ENCODE data around the gene TVP23C.

Gene TVP23C

DNA sequence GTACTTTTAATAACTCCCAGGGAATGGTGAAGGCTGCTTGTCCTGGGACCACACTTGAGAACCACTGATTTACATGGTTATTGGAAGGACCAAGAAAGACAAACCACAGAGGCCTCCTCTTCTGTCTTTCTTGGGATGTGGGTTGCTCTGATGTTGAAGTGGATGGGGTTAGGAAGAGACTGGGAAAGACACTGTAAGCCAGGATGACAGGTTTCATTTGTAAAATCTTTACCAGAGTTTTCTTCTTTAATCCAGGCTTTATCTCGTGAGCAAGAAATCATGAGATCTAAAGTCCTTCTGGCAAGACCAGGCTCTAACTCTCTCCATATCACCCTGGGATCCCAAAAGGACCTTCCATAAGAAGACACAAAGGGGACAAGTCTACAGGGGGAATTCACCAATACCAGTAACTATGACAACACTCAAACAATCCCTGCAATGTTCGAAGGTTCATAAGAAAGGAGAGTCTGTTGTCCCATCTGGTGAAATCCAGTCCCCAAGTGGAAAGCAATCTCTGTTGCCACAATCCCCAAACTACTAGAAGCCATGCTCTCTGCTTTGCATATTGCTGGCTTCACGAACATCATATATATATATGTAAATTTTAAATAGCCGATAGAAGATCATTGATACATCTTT is 51.1 kb downstream of the TVP23C start:
- Histone ChIP-seq H3K79me2 (ENCODE audit: insufficient read depth, low read length) (no peaks in the 10 kb centered on the region), H3K9ac (ENCODE audit: low read length) (no peak overlapping the region), H3K4me2 (ENCODE audit: low read length) (no peak overlapping the region), H4K20me1 (ENCODE audit: insufficient read depth, low read length) (no peaks in the 10 kb centered on the region), H3K36me3 (ENCODE audit: insufficient read depth, low read length) (no peaks in the 10 kb centered on the region), H3K27ac (ENCODE audit: low read depth, low read length, poor library complexity, severe bottlenecking) (no peak overlapping the region), H3F3A (ENCODE audit: insufficient read depth, low read length) (no peaks in the 10 kb centered on the region), H3K9me2 (ENCODE audit: low read depth, low read length) (no peaks in the 10 kb centered on the region), H3K4me1 (ENCODE audit: insufficient read depth, low read length, severe bottlenecking) (no peaks in the 10 kb centered on the region), H3K4me3 (ENCODE audit: low read depth, low read length, poor library complexity, severe bottlenecking) (no peak overlapping the region), H3K27me3 (ENCODE audit: insufficient read depth, low read length) (no peaks in the 10 kb centered on the region), H3K9me3 (ENCODE audit: low read length) (no peaks in the 10 kb centered on the region), H2AFZ (ENCODE audit: low read length) (no peak overlapping the region)
- TF ChIP-seq, protein P1, sequence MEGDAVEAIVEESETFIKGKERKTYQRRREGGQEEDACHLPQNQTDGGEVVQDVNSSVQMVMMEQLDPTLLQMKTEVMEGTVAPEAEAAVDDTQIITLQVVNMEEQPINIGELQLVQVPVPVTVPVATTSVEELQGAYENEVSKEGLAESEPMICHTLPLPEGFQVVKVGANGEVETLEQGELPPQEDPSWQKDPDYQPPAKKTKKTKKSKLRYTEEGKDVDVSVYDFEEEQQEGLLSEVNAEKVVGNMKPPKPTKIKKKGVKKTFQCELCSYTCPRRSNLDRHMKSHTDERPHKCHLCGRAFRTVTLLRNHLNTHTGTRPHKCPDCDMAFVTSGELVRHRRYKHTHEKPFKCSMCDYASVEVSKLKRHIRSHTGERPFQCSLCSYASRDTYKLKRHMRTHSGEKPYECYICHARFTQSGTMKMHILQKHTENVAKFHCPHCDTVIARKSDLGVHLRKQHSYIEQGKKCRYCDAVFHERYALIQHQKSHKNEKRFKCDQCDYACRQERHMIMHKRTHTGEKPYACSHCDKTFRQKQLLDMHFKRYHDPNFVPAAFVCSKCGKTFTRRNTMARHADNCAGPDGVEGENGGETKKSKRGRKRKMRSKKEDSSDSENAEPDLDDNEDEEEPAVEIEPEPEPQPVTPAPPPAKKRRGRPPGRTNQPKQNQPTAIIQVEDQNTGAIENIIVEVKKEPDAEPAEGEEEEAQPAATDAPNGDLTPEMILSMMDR (IDR thresholded peaks at IDR 0.05; ENCODE audit: low read length): no peak
- TF ChIP-seq EZH2 (IDR thresholded peaks at IDR 0.05; ENCODE audit: borderline replicate concordance, low read length): no peak

DNA sequence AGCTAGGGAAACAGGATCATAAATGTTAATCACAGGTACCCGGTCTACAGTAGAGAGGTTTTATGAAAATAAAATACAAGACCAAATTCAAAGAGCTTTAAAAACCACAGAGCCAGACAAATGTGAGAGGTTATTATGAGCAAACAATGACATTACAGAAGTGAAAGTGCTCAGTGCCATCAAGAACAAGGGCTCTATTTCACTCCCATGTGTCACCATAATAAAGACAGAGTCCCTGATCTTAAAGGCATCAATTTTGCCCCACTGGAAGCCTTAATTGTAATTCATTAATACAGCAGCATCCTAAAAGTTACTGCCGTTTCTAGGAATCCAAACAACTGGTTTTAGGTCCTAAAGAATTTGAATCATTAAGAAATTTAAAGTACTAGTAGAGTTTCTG is 52.1 kb downstream of the TVP23C start:
- no peaks in the 10 kb centered on the region for H3K36me3 ChIP-seq (ENCODE audit: insufficient read depth, low read length)
- no peak overlapping the region for H3K4me3 ChIP-seq (ENCODE audit: low read depth, low read length, poor library complexity, severe bottlenecking)
- no peaks in the 10 kb centered on the region for H3K9me2 ChIP-seq (ENCODE audit: low read depth, low read length)
- H3K9ac ChIP-seq (ENCODE audit: low read length): no peak overlapping the region
- H3K9me3 ChIP-seq (ENCODE audit: low read length): no peaks in the 10 kb centered on the region
- H3K4me2 ChIP-seq (ENCODE audit: low read length): no peak overlapping the region
- no peaks in the 10 kb centered on the region for H3F3A ChIP-seq (ENCODE audit: insufficient read depth, low read length)
- no peaks in the 10 kb centered on the region for H3K27me3 ChIP-seq (ENCODE audit: insufficient read depth, low read length)
- H3K79me2 ChIP-seq (ENCODE audit: insufficient read depth, low read length): no peaks in the 10 kb centered on the region
- H2AFZ ChIP-seq (ENCODE audit: low read length): no peak overlapping the region
- no peaks in the 10 kb centered on the region for H3K4me1 ChIP-seq (ENCODE audit: insufficient read depth, low read length, severe bottlenecking)
- no peak overlapping the region for H3K27ac ChIP-seq (ENCODE audit: low read depth, low read length, poor library complexity, severe bottlenecking)
- H4K20me1 ChIP-seq (ENCODE audit: insufficient read depth, low read length): no peaks in the 10 kb centered on the region
- TF ChIP-seq, protein P1 (IDR thresholded peaks at IDR 0.05; ENCODE audit: low read length): no peak

DNA sequence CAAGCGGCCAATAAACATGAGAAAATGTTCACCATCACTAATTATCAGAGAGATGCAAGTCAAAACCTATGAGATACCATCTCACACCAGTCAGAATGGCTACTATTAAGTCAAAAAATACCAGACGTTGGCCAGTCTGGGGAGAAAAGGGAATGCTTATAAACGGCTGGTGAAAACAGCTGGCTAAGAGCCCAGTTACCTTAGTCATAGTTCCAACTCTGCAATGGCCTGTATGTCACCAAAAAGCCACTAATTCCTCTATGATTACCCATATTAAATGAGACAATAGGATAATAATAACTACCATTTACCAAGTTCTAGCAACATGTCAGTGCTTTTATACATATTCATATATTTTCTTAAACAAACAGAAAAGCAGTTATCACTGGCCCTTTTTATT is 52.9 kb downstream of the TVP23C start:
- no peaks in the 10 kb centered on the region for H3K4me1 ChIP-seq (ENCODE audit: insufficient read depth, low read length, severe bottlenecking)
- H3K9me3 ChIP-seq (ENCODE audit: low read length): no peaks in the 10 kb centered on the region
- H3K36me3 ChIP-seq (ENCODE audit: insufficient read depth, low read length): no peaks in the 10 kb centered on the region
- no peak for TF ChIP-seq EZH2 (IDR thresholded peaks at IDR 0.05; ENCODE audit: borderline replicate concordance, low read length)
- TF ChIP-seq, protein P1 (IDR thresholded peaks at IDR 0.05; ENCODE audit: low read length): no peak
- H3K4me2 ChIP-seq (ENCODE audit: low read length): no peak overlapping the region
- H3K9me2 ChIP-seq (ENCODE audit: low read depth, low read length): no peaks in the 10 kb centered on the region
- H3K4me3 ChIP-seq (ENCODE audit: low read depth, low read length, poor library complexity, severe bottlenecking): no peak overlapping the region
- no peak overlapping the region for H3K9ac ChIP-seq (ENCODE audit: low read length)
- no peak overlapping the region for H2AFZ ChIP-seq (ENCODE audit: low read length)
- H3K79me2 ChIP-seq (ENCODE audit: insufficient read depth, low read length): no peaks in the 10 kb centered on the region
- no peaks in the 10 kb centered on the region for H3F3A ChIP-seq (ENCODE audit: insufficient read depth, low read length)
- H3K27ac ChIP-seq (ENCODE audit: low read depth, low read length, poor library complexity, severe bottlenecking): no peak overlapping the region
- no peaks in the 10 kb centered on the region for H4K20me1 ChIP-seq (ENCODE audit: insufficient read depth, low read length)
- no peaks in the 10 kb centered on the region for H3K27me3 ChIP-seq (ENCODE audit: insufficient read depth, low read length)
